Brain microvascular endothelial cell (primary cell): ENCODE results near the gene TMEM242.
"Not testable (repeated sequence)": the region's sequence is repeated elsewhere in the genome, so short reads cannot be mapped to it uniquely, and the experiment has no call there.

Experiments used
- DNase-seq: peaks from one replicate; pipeline ENCODE4 v3.0.0-alpha.2; 2020
- H3K27ac ChIP-seq: fragments of 250-450 bp; sonication (Bioruptor Pico); 2 replicates; pipeline ENCODE4 v1.5.1; 2020; ENCODE audit warnings: mild to moderate bottlenecking, moderate library complexity
- H3K27me3 ChIP-seq: fragments of 250-450 bp; sonication (Bioruptor Pico); replicated peaks from 2 replicates; pipeline ENCODE4 v1.5.1; 2020; ENCODE audit warnings: mild to moderate bottlenecking
- H3K36me3 ChIP-seq: fragments of 250-450 bp; sonication (Bioruptor Pico); replicated peaks from 2 replicates; pipeline ENCODE4 v1.5.1; 2020; ENCODE audit warnings: mild to moderate bottlenecking
- H3K4me3 ChIP-seq: 2 replicates; pipeline ENCODE4 v1.5.1; 2011; ENCODE audit warnings: low read depth, mild to moderate bottlenecking, control low read depth, low read length, moderate library complexity
- CTCF ChIP-seq: IDR thresholded peaks from 2 replicates; pipeline ENCODE4 v1.5.1; 2011; ENCODE audit warnings: low read depth, mild to moderate bottlenecking, moderate library complexity, low read length, control low read depth, inconsistent platforms; ENCODE audit errors: missing control alignments
- in situ Hi-C: cut with HindIII; loops from 2 replicates; pipeline ENCODE4 v1.10.0; 2017; ENCODE audit warnings: low sequenced_read_pairs, low pct_ligation_motif_present

The TMEM242 gene

GRCh38 chr6:157322792-157323254 is 496 bp downstream of the TMEM242 start:
- peak overlapping the region; percentile 91 for H3K4me3 ChIP-seq
- peak; percentile 81 for DNase-seq
- peaks cover under 1% of the 10 kb centered on the region for H3K36me3 ChIP-seq
- in situ Hi-C loops = no loop called here
- H3K27me3 ChIP-seq = no peaks in the 10 kb centered on the region
- peak overlapping the region; percentile 83 for H3K27ac ChIP-seq
- TF ChIP-seq CTCF = no peak

- H3K36me3 ChIP-seq = peaks cover 9% of the 10 kb centered on the region
- no peak overlapping the region for H3K4me3 ChIP-seq
- H3K27me3 ChIP-seq = no peaks in the 10 kb centered on the region
- peak overlapping the region; percentile 16 for H3K27ac ChIP-seq
- no peak for TF ChIP-seq CTCF
- in situ Hi-C loops = no loop called here
- DNase-seq = peak; percentile 95
These were observed 6.2 kb downstream of the TMEM242 start for GRCh38 chr6:157316871-157317814.

GRCh38 chr6:157314705-157315321 is 8.5 kb downstream of the TMEM242 start:
- DNase-seq = peak; percentile 57
- Histone ChIP-seq H3K27ac (no peak overlapping the region), H3K4me3 (no peak overlapping the region), H3K36me3 (peaks cover 9% of the 10 kb centered on the region), H3K27me3 (no peaks in the 10 kb centered on the region)
- in situ Hi-C loops = no loop called here
- peak; percentile 79 for TF ChIP-seq CTCF

GRCh38 chr6:157313531-157314467 is 9.5 kb downstream of the TMEM242 start:
- Histone ChIP-seq H3K27ac (no peak overlapping the region), H3K4me3 (no peak overlapping the region), H3K27me3 (no peaks in the 10 kb centered on the region), H3K36me3 (peaks cover 9% of the 10 kb centered on the region)
- DNase-seq = no peak
- TF ChIP-seq CTCF = no peak
- in situ Hi-C loops = no loop called here

- Histone ChIP-seq H3K27ac (no peak overlapping the region), H3K36me3 (peaks cover 8% of the 10 kb centered on the region)
These were observed 10.6 kb downstream of the TMEM242 start for GRCh38 chr6:157312757-157313156.

GRCh38 chr6:157310693-157311092 is 12.6 kb downstream of the TMEM242 start:
- H3K4me3 ChIP-seq, H3K27me3 ChIP-seq, in situ Hi-C loops, H3K36me3 ChIP-seq, H3K27ac ChIP-seq, DNase-seq: not testable (repeated sequence)

More at GRCh38 chr6:157312757-157313156, 10.6 kb downstream of the TMEM242 start:
- in situ Hi-C loops = no loop called here
- Histone ChIP-seq H3K4me3 (no peak overlapping the region), H3K27me3 (no peaks in the 10 kb centered on the region)
- no peak for DNase-seq
- TF ChIP-seq CTCF = no peak
